IMR-90 (cell line): Measurements from ENCODE around the gene VSIR. TPM values are rescaled to one million over a fixed set of nuclear protein-coding genes. Genes with fewer than 3 reads are reported as not detected.

Experiments
- ATAC-seq: fragments of 200-7000 bp; cut with Tn5 transposase; 2 replicates; pipeline ENCODE4 v1.9.1; 2020; ENCODE audit warnings: low read depth, mild to moderate bottlenecking, moderate library complexity
- BruUV-seq: library from RNA; stranded (reverse); fragments of 400-500 nt; replicated peaks from 2 replicates; lab custom pipeline; 2021; lab: Mats Ljungman, UMichigan
- CTCF ChIA-PET: fragments of 300-600 bp; formaldehyde crosslinking; extraction: SDS; loops from one replicate; lab custom pipeline; 2021; ENCODE audit warnings: antibody characterized with exemption; lab: Yijun Ruan, JAX
- POLR2A ChIA-PET: fragments of 300-600 bp; sonication (Branson Sonifier 250); formaldehyde crosslinking; loops from one replicate; lab custom pipeline; 2022; ENCODE audit warnings: antibody characterized with exemption; ENCODE audit not compliant: unreplicated experiment; lab: Charles Lee
- DNase-seq: peaks from one replicate; pipeline ENCODE4 v3.0.0; 2013
- H2AFZ ChIP-seq: replicated peaks from 2 replicates; pipeline ENCODE3; 2013; ENCODE audit warnings: low read length, mild to moderate bottlenecking; ENCODE audit not compliant: poor library complexity
- H2AK5ac ChIP-seq: 2 replicates; pipeline ENCODE4 v1.6.1; 2013; ENCODE audit warnings: low read depth, low read length, inconsistent platforms
- H2AK9ac ChIP-seq: replicated peaks from 2 replicates; pipeline ENCODE3; 2013; ENCODE audit warnings: mild to moderate bottlenecking, low read depth, low read length, moderate library complexity; ENCODE audit not compliant: poor library complexity
- H2BK120ac ChIP-seq: 2 replicates; pipeline ENCODE4 v1.6.1; 2013; ENCODE audit warnings: low read depth, low read length, inconsistent platforms
- H2BK15ac ChIP-seq: 3 replicates; pipeline ENCODE4 v1.6.1; 2013; ENCODE audit warnings: low read depth, low read length, inconsistent platforms
- H2BK20ac ChIP-seq: 2 replicates; pipeline ENCODE4 v1.6.1; 2013; ENCODE audit warnings: low read depth, mild to moderate bottlenecking, inconsistent platforms, low read length, moderate library complexity
- H2BK5ac ChIP-seq: 2 replicates; pipeline ENCODE4 v1.6.1; 2013; ENCODE audit warnings: mild to moderate bottlenecking, low read depth, low read length, inconsistent platforms; ENCODE audit not compliant: poor library complexity, severe bottlenecking
- H3K14ac ChIP-seq: replicated peaks from 2 replicates; pipeline ENCODE4 v1.6.1; 2013; ENCODE audit warnings: low read depth, low read length, inconsistent platforms
- H3K18ac ChIP-seq: 2 replicates; pipeline ENCODE4 v1.6.1; 2013; ENCODE audit warnings: low read depth, low read length, control low read depth
- H3K23ac ChIP-seq: 2 replicates; pipeline ENCODE4 v1.6.1; 2013; ENCODE audit warnings: low read depth, low read length, inconsistent platforms
- H3K27ac ChIP-seq: 2 replicates; pipeline ENCODE4 v1.5.1; 2013; ENCODE audit warnings: mild to moderate bottlenecking, control low read depth, low read length; ENCODE audit not compliant: insufficient read depth
- H3K27me3 ChIP-seq: 2 replicates; pipeline ENCODE4 v1.6.1; 2013; ENCODE audit warnings: low read length; ENCODE audit not compliant: control insufficient read depth, insufficient read depth
- H3K36me3 ChIP-seq: 2 replicates; pipeline ENCODE4 v1.6.1; 2013; ENCODE audit warnings: low read length, mixed read lengths; ENCODE audit not compliant: control insufficient read depth, insufficient read depth
- H3K4ac ChIP-seq: 2 replicates; pipeline ENCODE4 v1.6.1; 2013; ENCODE audit warnings: low read depth, low read length, inconsistent platforms
- H3K4me1 ChIP-seq: 2 replicates; pipeline ENCODE4 v1.6.1; 2013; ENCODE audit warnings: low read length, mixed read lengths; ENCODE audit not compliant: control insufficient read depth, insufficient read depth
- H3K4me2 ChIP-seq: 2 replicates; pipeline ENCODE4 v1.6.1; 2013; ENCODE audit warnings: low read depth, mild to moderate bottlenecking, control low read depth, low read length, moderate library complexity
- H3K4me3 ChIP-seq: 2 replicates; pipeline ENCODE4 v1.5.1; 2013; ENCODE audit warnings: low read depth, mild to moderate bottlenecking, control low read depth, low read length, moderate library complexity; ENCODE audit not compliant: insufficient read depth
- H3K56ac ChIP-seq: 2 replicates; pipeline ENCODE4 v1.6.1; 2013; ENCODE audit warnings: low read length, inconsistent platforms; ENCODE audit not compliant: insufficient read depth; ENCODE audit errors: extremely low read depth
- H3K79me1 ChIP-seq, 2 experiments: 2 replicates each; pipeline ENCODE4 v1.6.1; 2013; ENCODE audit warnings: low read length in 2 of 2, inconsistent platforms in 1 of 2, low read depth in 1 of 2
- H3K9ac ChIP-seq: 2 replicates; pipeline ENCODE4 v1.6.1; 2013; ENCODE audit warnings: low read depth, low read length, control low read depth
- H3K9me1 ChIP-seq: 2 replicates; pipeline ENCODE4 v1.6.1; 2013; ENCODE audit warnings: low read length, inconsistent platforms; ENCODE audit not compliant: insufficient read depth
- H3K9me3 ChIP-seq: 2 replicates; pipeline ENCODE4 v1.6.1; 2013; ENCODE audit warnings: low read length; ENCODE audit not compliant: control insufficient read depth, insufficient read depth
- H4K20me1 ChIP-seq: 2 replicates; pipeline ENCODE4 v1.6.1; 2013; ENCODE audit warnings: low read length, inconsistent platforms; ENCODE audit not compliant: insufficient read depth
- H4K5ac ChIP-seq: 2 replicates; pipeline ENCODE4 v1.6.1; 2013; ENCODE audit warnings: mild to moderate bottlenecking, low read depth, low read length, control low read depth
- H4K8ac ChIP-seq, 2 experiments: 2 replicates each; pipeline ENCODE4 v1.6.1; 2013; ENCODE audit warnings: low read depth in 2 of 2, low read length in 2 of 2, control low read depth in 1 of 2, inconsistent platforms in 1 of 2
- H4K91ac ChIP-seq: 2 replicates; pipeline ENCODE4 v1.6.1; 2013; ENCODE audit warnings: low read depth, low read length, inconsistent platforms; ENCODE audit not compliant: insufficient read depth
- BHLHE40 ChIP-seq: fragments of 150-350 bp; IDR thresholded peaks from 2 replicates; pipeline ENCODE4 v1.6.1; 2016; ENCODE audit warnings: mild to moderate bottlenecking, low read depth, low read length
- CEBPB ChIP-seq: IDR thresholded peaks from 2 replicates; pipeline ENCODE4 v1.6.1; 2012; ENCODE audit warnings: low read depth, low read length, improper control_type of control experiment
- CHD1 ChIP-seq: IDR thresholded peaks from 2 replicates; pipeline ENCODE4 v1.6.1; 2012; ENCODE audit warnings: low read depth, low read length, improper control_type of control experiment
- CTCF ChIP-seq: conservative IDR thresholded peaks from 2 replicates; pipeline ENCODE4 v1.5.1; 2012; ENCODE audit warnings: mild to moderate bottlenecking, low read depth, low read length, improper control_type of control experiment
- ELK1 ChIP-seq: fragments of 150-350 bp; IDR thresholded peaks from 2 replicates; pipeline ENCODE4 v1.6.1; 2016; ENCODE audit warnings: low read depth, mild to moderate bottlenecking, low read length, moderate library complexity, borderline replicate concordance
- FOS ChIP-seq: fragments of 150-350 bp; IDR thresholded peaks from 2 replicates; pipeline ENCODE4 v1.6.1; 2016; ENCODE audit warnings: low read depth, low read length
- MAFK ChIP-seq: IDR thresholded peaks from 2 replicates; pipeline ENCODE4 v1.6.1; 2012; ENCODE audit warnings: low read depth, low read length, improper control_type of control experiment
- MAZ ChIP-seq: IDR thresholded peaks from 2 replicates; pipeline ENCODE4 v1.6.1; 2012; ENCODE audit warnings: low read depth, mild to moderate bottlenecking, low read length, improper control_type of control experiment, moderate library complexity, borderline replicate concordance
- MXI1 ChIP-seq: IDR thresholded peaks from 2 replicates; pipeline ENCODE4 v1.6.1; 2012; ENCODE audit warnings: low read depth, mild to moderate bottlenecking, low read length, moderate library complexity, borderline replicate concordance
- NFE2L2 ChIP-seq: fragments of 150-350 bp; IDR thresholded peaks from 2 replicates; pipeline ENCODE4 v1.6.1; 2016; ENCODE audit warnings: low read depth, mild to moderate bottlenecking, low read length
- POLR2A ChIP-seq: IDR thresholded peaks from 2 replicates; pipeline ENCODE4 v1.6.1; 2012; ENCODE audit warnings: mild to moderate bottlenecking, low read depth, low read length
- RAD21 ChIP-seq: IDR thresholded peaks from 2 replicates; pipeline ENCODE4 v1.6.1; 2012; ENCODE audit warnings: low read length, improper control_type of control experiment
- RCOR1 ChIP-seq: IDR thresholded peaks from 2 replicates; pipeline ENCODE4 v1.6.1; 2012; ENCODE audit warnings: mild to moderate bottlenecking, low read length, improper control_type of control experiment; ENCODE audit not compliant: insufficient replicate concordance
- RFX5 ChIP-seq: IDR thresholded peaks from 2 replicates; pipeline ENCODE4 v1.8.0; 2012; ENCODE audit warnings: low read depth, mild to moderate bottlenecking, low read length, moderate library complexity
- SMC3 ChIP-seq: fragments of 150-350 bp; IDR thresholded peaks from 2 replicates; pipeline ENCODE4 v1.6.1; 2016; ENCODE audit warnings: low read depth, mild to moderate bottlenecking, antibody characterized with exemption, low read length, moderate library complexity
- USF2 ChIP-seq: fragments of 150-350 bp; IDR thresholded peaks from 2 replicates; pipeline ENCODE4 v1.6.1; 2017; ENCODE audit warnings: mild to moderate bottlenecking, antibody characterized with exemption, low read length, low read depth
- WGBS, 2 experiments: methylation state at CpG; one replicate each; pipeline versions ENCODE4 v1.1.5 to v1.1.7; 2013; ENCODE audit warnings: missing lambda C conversion rate in 2 of 2; ENCODE audit not compliant: insufficient read length in 1 of 2; ENCODE audit errors: extremely low coverage in 2 of 2; 5-methylcytosine and 5-hydroxymethylcytosine counted together
- dilution Hi-C: fragments of 300-500 bp; cut with HindIII; formaldehyde crosslinking; loops from one replicate; pipeline ENCODE4 v1.14.3; 2018; ENCODE audit warnings: low sequenced_read_pairs; ENCODE audit not compliant: unreplicated experiment
- in situ Hi-C: fragments of 300-500 bp; cut with MboI; formaldehyde crosslinking; loops from 3 replicates; pipeline ENCODE4 v1.14.3; 2019; ENCODE audit warnings: low sequenced_read_pairs, inconsistent platforms, mixed read lengths
- intact Hi-C: fragments of 100-400 bp; cut with micrococcal nuclease; formaldehyde crosslinking; loops from 2 replicates; pipeline ENCODE4 v1.10.0; 2022
- polyA plus RNA-seq, 3 experiments: library from polyadenylated mRNA; depleted of rRNA; stranded (reverse); fragments of >200 nt; gene quantifications; 2 replicates each; pipeline ENCODE4 v1.2.3, GENCODE V29; 2012; ENCODE audit warnings: low replicate concordance in 1 of 3
- total RNA-seq: library from RNA; depleted of rRNA; stranded (reverse); fragments of >200 nt; gene quantifications from 2 replicates; pipeline ENCODE4 v1.2.3, GENCODE V29; 2012

Gene VSIR
- total and polyA plus RNA-seq, 2 of the 4 experiments (the other 2 are of a cell fraction): 5.0 to 23.8 TPM

GRCh38 chr10:71784679-71785272 is 11.5 kb upstream of the VSIR start:
- no peak overlapping the region for H4K91ac ChIP-seq
- dilution Hi-C loops: no loop called here
- no peak overlapping the region for H2BK120ac ChIP-seq
- H2AK5ac ChIP-seq: no peak overlapping the region
- H2BK5ac ChIP-seq: no peak overlapping the region
- H3K18ac ChIP-seq: no peak overlapping the region
- H3K27ac ChIP-seq: no peak overlapping the region
- ChIA-PET POLR2A (no interaction called here), CTCF (no interaction called here)
- no TSS peak for BruUV-seq
- H3K9me1 ChIP-seq: no peaks in the 10 kb centered on the region
- H3K4ac ChIP-seq: no peak overlapping the region
- TF ChIP-seq USF2: no peak
- TF ChIP-seq MAFK: no peak
- no peak for TF ChIP-seq NFE2L2
- TF ChIP-seq POLR2A: no peak
- no peak for TF ChIP-seq CTCF
- TF ChIP-seq CEBPB: no peak
- TF ChIP-seq ELK1: no peak
- no peak for TF ChIP-seq RAD21
- TF ChIP-seq RFX5: no peak
- TF ChIP-seq BHLHE40: no peak
- no peak for TF ChIP-seq FOS
- TF ChIP-seq SMC3: no peak
- no peak for TF ChIP-seq MAZ
- no peak for TF ChIP-seq MXI1
- no peak for TF ChIP-seq RCOR1
- no peak for TF ChIP-seq CHD1
- no peak for ATAC-seq
- H3K27me3 ChIP-seq: peaks cover 61% of the 10 kb centered on the region
- no peaks in the 10 kb centered on the region for H3K9me3 ChIP-seq
- no peak overlapping the region for H3K4me2 ChIP-seq
- H3K9ac ChIP-seq: no peak overlapping the region
- H3K23ac ChIP-seq: no peak overlapping the region
- no peaks in the 10 kb centered on the region for H3K79me1 ChIP-seq
- no peaks in the 10 kb centered on the region for H3K4me1 ChIP-seq
- H3K56ac ChIP-seq: no peak overlapping the region
- no peak overlapping the region for H3K14ac ChIP-seq
- no peak overlapping the region for H2AK9ac ChIP-seq
- H2AFZ ChIP-seq: no peak overlapping the region
- no peak overlapping the region for H4K5ac ChIP-seq
- no peak overlapping the region for H2BK20ac ChIP-seq
- in situ Hi-C loops: no loop called here
- no peaks in the 10 kb centered on the region for H3K36me3 ChIP-seq
- no peaks in the 10 kb centered on the region for H4K20me1 ChIP-seq
- intact Hi-C loops: no loop called here
- no peak overlapping the region for H2BK15ac ChIP-seq
- H3K4me3 ChIP-seq: no peak overlapping the region
- 85% methylated on average over 17 of the region's 18 CpGs; no CpG with 5 or more reads in 1 of the 2 experiments for WGBS, 2 experiments
- no peak for DNase-seq
- no peak overlapping the region for H4K8ac ChIP-seq
